Activated T-helper 1 cell treated with anti-CD3 and anti-CD28 coated beads, Interleukin-12 subunit alpha, Interleukin-12 subunit beta, Interleukin-2, Interleukin-4 antibody, amounts not matched to agents 30 ng/mL and 10 ng/mL and 1 ng/mL, durations not matched to agents 14 hours and 24 hours and 36 hours (primary cell): ENCODE measurements around the gene EXOC3. TPM values are rescaled to one million over a fixed set of nuclear protein-coding genes. Genes with fewer than 3 reads are reported as not detected.

Source experiments
- DNase-seq: peaks from one replicate; pipeline ENCODE4 v3.0.0; 2021; ENCODE audit warnings: low spot score
- H3K27ac Mint-ChIP-seq: one replicate; pipeline ENCODE4 v1.8.0; 2021; ENCODE audit warnings: mild to moderate bottlenecking, mixed read lengths
- H3K27me3 Mint-ChIP-seq: one replicate; pipeline ENCODE4 v1.8.0; 2022; ENCODE audit warnings: mild to moderate bottlenecking, moderate library complexity, mixed read lengths; ENCODE audit not compliant: insufficient read depth
- H3K36me3 Mint-ChIP-seq: one replicate; pipeline ENCODE4 v1.8.0; 2021; ENCODE audit warnings: low read depth, mixed read lengths
- H3K4me1 Mint-ChIP-seq: one replicate; pipeline ENCODE4 v1.8.0; 2021; ENCODE audit warnings: low read depth, mixed read lengths
- H3K4me3 Mint-ChIP-seq: one replicate; pipeline ENCODE4 v1.8.0; 2021; ENCODE audit warnings: mild to moderate bottlenecking, moderate library complexity, mixed read lengths
- H3K9me3 Mint-ChIP-seq: one replicate; pipeline ENCODE4 v1.8.0; 2021; ENCODE audit warnings: mixed read lengths
- intact Hi-C: fragments of 100-400 bp; cut with micrococcal nuclease; formaldehyde crosslinking; loops from one replicate; pipeline ENCODE4 v1.15.1; 2024
- total RNA-seq: library from RNA; stranded (reverse); gene quantifications from 2 replicates; pipeline ENCODE4 v1.2.3, GENCODE V29; 2022

The EXOC3 gene
- total RNA-seq, 1 donor from 2014 or later: 59.6 TPM

- DNase-seq: no peak
- H3K4me1 Mint-ChIP-seq: no peaks in the 10 kb centered on the region
- intact Hi-C loops: no loop called here
- no peaks in the 10 kb centered on the region for H3K36me3 Mint-ChIP-seq
- H3K9me3 Mint-ChIP-seq: no peaks in the 10 kb centered on the region
- no peak overlapping the region for H3K4me3 Mint-ChIP-seq
- H3K27me3 Mint-ChIP-seq: no peaks in the 10 kb centered on the region
- H3K27ac Mint-ChIP-seq: no peak overlapping the region
Measured at GRCh38 chr5:490116-491106, 47.4 kb downstream of the EXOC3 start.

GRCh38 chr5:491119-491855 lies 48.3 kb downstream of the EXOC3 start:
- Mint-ChIP-seq H3K4me1 (no peaks in the 10 kb centered on the region), H3K27me3 (no peaks in the 10 kb centered on the region), H3K27ac (no peak overlapping the region), H3K4me3 (no peak overlapping the region), H3K36me3 (no peaks in the 10 kb centered on the region), H3K9me3 (no peaks in the 10 kb centered on the region)
- DNase-seq: no peak
- intact Hi-C loops: no loop called here

- intact Hi-C loops: no loop called here
- no peak overlapping the region for H3K4me3 Mint-ChIP-seq
- H3K4me1 Mint-ChIP-seq: no peaks in the 10 kb centered on the region
- no peaks in the 10 kb centered on the region for H3K9me3 Mint-ChIP-seq
- no peaks in the 10 kb centered on the region for H3K36me3 Mint-ChIP-seq
- H3K27ac Mint-ChIP-seq: no peak overlapping the region
- no peaks in the 10 kb centered on the region for H3K27me3 Mint-ChIP-seq
- DNase-seq: no peak
Measured at GRCh38 chr5:491856-492155, 48.8 kb downstream of the EXOC3 start.

GRCh38 chr5:492314-492893 lies 49.4 kb downstream of the EXOC3 start:
- no peaks in the 10 kb centered on the region for H3K9me3 Mint-ChIP-seq
- H3K4me1 Mint-ChIP-seq: no peaks in the 10 kb centered on the region
- H3K27ac Mint-ChIP-seq: no peak overlapping the region
- H3K27me3 Mint-ChIP-seq: no peaks in the 10 kb centered on the region
- H3K36me3 Mint-ChIP-seq: no peaks in the 10 kb centered on the region
- DNase-seq: no peak
- intact Hi-C loops: no loop called here
- no peak overlapping the region for H3K4me3 Mint-ChIP-seq

- H3K9me3 Mint-ChIP-seq: no peaks in the 10 kb centered on the region
- H3K36me3 Mint-ChIP-seq: no peaks in the 10 kb centered on the region
- H3K4me1 Mint-ChIP-seq: no peaks in the 10 kb centered on the region
Measured at GRCh38 chr5:493119-493701, 50.2 kb downstream of the EXOC3 start.

GRCh38 chr5:493758-494157 lies 50.8 kb downstream of the EXOC3 start:
- Mint-ChIP-seq H3K27me3 (no peaks in the 10 kb centered on the region), H3K27ac (no peak overlapping the region), H3K4me1 (no peaks in the 10 kb centered on the region), H3K9me3 (no peaks in the 10 kb centered on the region), H3K4me3 (no peak overlapping the region), H3K36me3 (no peaks in the 10 kb centered on the region)
- no peak for DNase-seq
- intact Hi-C loops: no loop called here

More at GRCh38 chr5:493119-493701, 50.2 kb downstream of the EXOC3 start:
- H3K4me3 Mint-ChIP-seq: no peak overlapping the region
- DNase-seq: no peak
- intact Hi-C loops: no loop called here
- no peak overlapping the region for H3K27ac Mint-ChIP-seq
- H3K27me3 Mint-ChIP-seq: no peaks in the 10 kb centered on the region

GRCh38 chr5:494667-495255 lies 51.8 kb downstream of the EXOC3 start:
- Mint-ChIP-seq H3K27me3 (no peaks in the 10 kb centered on the region), H3K36me3 (no peaks in the 10 kb centered on the region), H3K27ac (no peak overlapping the region), H3K4me1 (no peaks in the 10 kb centered on the region), H3K9me3 (no peaks in the 10 kb centered on the region), H3K4me3 (no peak overlapping the region)
- intact Hi-C loops: no loop called here
- DNase-seq: no peak

- no peak for DNase-seq
- Mint-ChIP-seq H3K4me1 (no peaks in the 10 kb centered on the region), H3K27me3 (no peaks in the 10 kb centered on the region), H3K27ac (no peak overlapping the region), H3K36me3 (no peaks in the 10 kb centered on the region), H3K9me3 (no peaks in the 10 kb centered on the region), H3K4me3 (no peak overlapping the region)
- intact Hi-C loops: no loop called here
Measured at GRCh38 chr5:496028-496427, 53.1 kb downstream of the EXOC3 start.

- no peaks in the 10 kb centered on the region for H3K27me3 Mint-ChIP-seq
- H3K27ac Mint-ChIP-seq: no peak overlapping the region
- intact Hi-C loops: no loop called here
- no peaks in the 10 kb centered on the region for H3K9me3 Mint-ChIP-seq
- no peak overlapping the region for H3K4me3 Mint-ChIP-seq
- DNase-seq: no peak
- H3K4me1 Mint-ChIP-seq: no peaks in the 10 kb centered on the region
- H3K36me3 Mint-ChIP-seq: no peaks in the 10 kb centered on the region
Measured at GRCh38 chr5:497090-497700, 54.2 kb downstream of the EXOC3 start.

GRCh38 chr5:497871-498509 lies 55.0 kb downstream of the EXOC3 start:
- Mint-ChIP-seq H3K27me3 (no peaks in the 10 kb centered on the region), H3K4me1 (no peaks in the 10 kb centered on the region), H3K27ac (no peak overlapping the region), H3K36me3 (no peaks in the 10 kb centered on the region), H3K4me3 (no peak overlapping the region), H3K9me3 (no peaks in the 10 kb centered on the region)
- DNase-seq: no peak
- intact Hi-C loops: no loop called here

- intact Hi-C loops: no loop called here
- Mint-ChIP-seq H3K27me3 (no peaks in the 10 kb centered on the region), H3K36me3 (no peaks in the 10 kb centered on the region), H3K4me3 (no peak overlapping the region), H3K4me1 (no peaks in the 10 kb centered on the region), H3K27ac (no peak overlapping the region), H3K9me3 (no peaks in the 10 kb centered on the region)
- DNase-seq: no peak
Measured at GRCh38 chr5:499233-500209, 56.5 kb downstream of the EXOC3 start.
